ENCODE measurements around the gene ENPP6.

ENPP6 gene

DNA sequence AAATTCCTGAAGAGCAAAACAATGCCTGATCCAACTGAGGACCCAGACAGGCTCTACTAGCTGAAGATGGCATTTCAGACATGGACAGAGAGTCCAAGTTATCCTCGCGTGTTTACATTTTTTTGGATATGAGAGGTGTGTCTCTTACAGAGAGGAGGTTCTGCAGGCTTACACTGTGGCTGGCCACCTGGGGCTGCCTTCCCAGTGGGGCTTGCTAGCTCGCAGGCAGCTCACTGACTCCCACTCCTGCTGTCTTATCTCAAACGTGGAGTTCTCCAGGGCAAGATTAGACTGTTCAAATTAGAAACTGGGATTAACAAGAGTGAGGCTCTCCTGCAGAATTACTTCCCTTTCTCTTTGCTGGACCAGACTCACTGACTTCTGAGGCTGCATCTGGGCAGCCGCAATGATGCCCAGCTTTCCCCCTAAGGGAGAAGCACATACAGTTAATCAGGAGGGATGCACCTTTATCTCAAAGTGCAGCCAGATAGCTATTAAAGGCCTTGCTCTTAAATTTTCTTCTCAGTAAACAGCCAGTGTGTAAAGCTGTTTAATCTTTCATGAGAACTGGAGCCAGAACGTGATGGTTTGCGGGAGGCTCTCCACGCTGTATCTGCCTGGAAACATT lies 123.0 kb downstream of the ENPP6 start:
- no peak overlapping the region for H3K4me3 ChIP-seq (ENCODE audit: low read length)
- DNase-seq (ENCODE audit: low read depth) = no peak
- TF ChIP-seq, protein P1, sequence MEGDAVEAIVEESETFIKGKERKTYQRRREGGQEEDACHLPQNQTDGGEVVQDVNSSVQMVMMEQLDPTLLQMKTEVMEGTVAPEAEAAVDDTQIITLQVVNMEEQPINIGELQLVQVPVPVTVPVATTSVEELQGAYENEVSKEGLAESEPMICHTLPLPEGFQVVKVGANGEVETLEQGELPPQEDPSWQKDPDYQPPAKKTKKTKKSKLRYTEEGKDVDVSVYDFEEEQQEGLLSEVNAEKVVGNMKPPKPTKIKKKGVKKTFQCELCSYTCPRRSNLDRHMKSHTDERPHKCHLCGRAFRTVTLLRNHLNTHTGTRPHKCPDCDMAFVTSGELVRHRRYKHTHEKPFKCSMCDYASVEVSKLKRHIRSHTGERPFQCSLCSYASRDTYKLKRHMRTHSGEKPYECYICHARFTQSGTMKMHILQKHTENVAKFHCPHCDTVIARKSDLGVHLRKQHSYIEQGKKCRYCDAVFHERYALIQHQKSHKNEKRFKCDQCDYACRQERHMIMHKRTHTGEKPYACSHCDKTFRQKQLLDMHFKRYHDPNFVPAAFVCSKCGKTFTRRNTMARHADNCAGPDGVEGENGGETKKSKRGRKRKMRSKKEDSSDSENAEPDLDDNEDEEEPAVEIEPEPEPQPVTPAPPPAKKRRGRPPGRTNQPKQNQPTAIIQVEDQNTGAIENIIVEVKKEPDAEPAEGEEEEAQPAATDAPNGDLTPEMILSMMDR (IDR thresholded peaks at IDR 0.05; ENCODE audit: insufficient read depth, low read depth, low read length, missing control alignments) = no peak

DNA sequence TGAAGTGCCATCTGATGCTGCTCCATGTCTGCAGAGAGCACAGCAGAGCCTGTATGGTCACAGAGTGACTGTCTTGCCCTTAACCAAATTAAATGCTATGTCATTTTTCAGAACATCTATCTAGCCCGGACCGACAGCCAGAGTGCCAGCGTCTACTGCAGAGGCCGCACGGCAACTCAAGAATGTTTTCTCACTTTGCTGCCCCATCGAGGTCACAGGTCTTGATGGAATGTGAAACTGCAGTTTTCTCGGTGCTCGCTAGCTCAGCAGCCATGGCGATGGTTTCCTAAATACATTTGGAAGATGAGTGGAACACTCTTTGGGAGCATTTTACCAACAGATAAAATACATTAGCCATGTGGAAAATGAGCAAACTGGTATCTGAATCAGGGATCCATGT lies 125.7 kb downstream of the ENPP6 start:
- no peak for DNase-seq (ENCODE audit: low read depth)
- no peak overlapping the region for H3K4me3 ChIP-seq (ENCODE audit: low read length)
- TF ChIP-seq, protein P1 (IDR thresholded peaks at IDR 0.05; ENCODE audit: insufficient read depth, low read depth, low read length, missing control alignments) = no peak

DNA sequence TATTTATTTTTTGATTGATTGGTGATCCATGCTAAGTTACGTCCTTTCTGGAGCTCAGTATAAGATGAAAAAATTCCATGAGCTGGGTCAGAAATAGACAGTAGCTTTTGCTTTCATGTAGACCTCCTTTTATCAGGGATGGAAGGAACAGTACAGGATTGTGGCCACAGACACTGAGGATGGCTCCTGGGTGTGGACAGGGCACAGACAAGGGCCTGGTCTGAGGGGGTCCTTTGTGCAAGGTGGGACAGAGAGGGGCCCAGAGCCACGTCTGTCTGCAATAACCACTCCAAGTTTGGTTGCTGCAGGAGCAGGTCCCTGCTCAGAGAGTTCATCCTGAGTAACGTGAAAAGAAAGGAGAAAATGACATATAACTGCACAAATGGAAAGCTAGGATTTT lies 127.1 kb downstream of the ENPP6 start:
- TF ChIP-seq, protein P1 (IDR thresholded peaks at IDR 0.05; ENCODE audit: insufficient read depth, low read depth, low read length, missing control alignments) = no peak
- DNase-seq (ENCODE audit: low read depth) = no peak
- H3K4me3 ChIP-seq (ENCODE audit: low read length) = no peak overlapping the region

DNA sequence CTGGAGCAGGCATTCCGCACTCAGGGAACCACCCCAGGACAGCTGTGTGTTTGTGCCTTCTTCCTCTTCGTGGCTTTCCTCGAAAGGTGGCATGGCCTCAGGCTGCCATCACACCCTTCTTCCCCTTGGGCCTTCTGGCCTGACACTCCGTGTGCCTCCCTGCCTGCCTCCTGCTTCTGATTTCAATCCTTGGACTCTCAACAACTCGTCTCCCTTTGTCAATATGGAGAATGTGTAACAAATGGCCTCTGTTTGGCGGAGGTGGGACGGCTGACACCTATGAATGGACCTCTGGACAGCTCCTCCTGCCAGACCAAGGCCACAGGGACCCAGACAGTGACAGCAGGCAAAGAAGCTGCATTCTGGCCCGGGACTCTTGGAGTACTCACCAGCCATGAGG lies 137.0 kb downstream of the ENPP6 start:
- TF ChIP-seq, protein P1 (IDR thresholded peaks at IDR 0.05; ENCODE audit: insufficient read depth, low read depth, low read length, missing control alignments) = no peak
- DNase-seq (ENCODE audit: low read depth) = no peak
- no peak overlapping the region for H3K4me3 ChIP-seq (ENCODE audit: low read length)

DNA sequence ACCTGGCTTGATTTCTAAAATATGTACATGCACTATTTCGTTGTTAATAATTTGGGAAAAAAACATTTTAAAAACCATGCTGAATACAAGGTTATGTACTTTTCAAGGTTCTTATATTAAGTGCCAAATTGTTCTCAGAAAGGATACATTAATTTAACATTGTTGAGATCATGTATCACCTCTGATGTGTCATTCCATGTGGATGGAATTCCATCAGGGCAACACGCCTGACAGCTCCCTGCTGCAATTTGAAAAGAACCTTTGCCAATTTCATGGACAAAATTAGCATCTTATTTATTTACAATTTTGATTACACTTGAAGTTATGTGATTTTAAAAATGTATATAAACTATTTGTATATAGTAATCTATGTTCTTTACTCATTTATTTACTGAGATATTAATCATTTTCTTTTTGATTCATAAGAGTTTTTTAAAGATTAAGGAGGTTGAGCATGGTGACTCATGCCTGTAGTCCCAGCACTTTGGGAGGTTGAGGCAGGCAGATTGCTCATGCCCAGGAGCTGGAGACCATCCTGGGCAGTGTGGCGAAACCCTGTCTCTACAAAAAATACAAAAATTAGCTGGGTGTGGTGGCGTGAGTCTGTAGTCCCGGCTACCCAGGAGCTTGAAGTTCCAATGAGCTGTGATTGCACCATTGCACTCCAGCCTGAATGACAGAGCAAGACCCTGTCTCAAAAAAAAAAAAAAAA lies 142.8 kb downstream of the ENPP6 start:
- DNase-seq (ENCODE audit: low read depth) = peak; percentile 32
- TF ChIP-seq, protein P1 (IDR thresholded peaks at IDR 0.05; ENCODE audit: insufficient read depth, low read depth, low read length, missing control alignments) = no peak
- H3K4me3 ChIP-seq (ENCODE audit: low read length) = no peak overlapping the region

DNA sequence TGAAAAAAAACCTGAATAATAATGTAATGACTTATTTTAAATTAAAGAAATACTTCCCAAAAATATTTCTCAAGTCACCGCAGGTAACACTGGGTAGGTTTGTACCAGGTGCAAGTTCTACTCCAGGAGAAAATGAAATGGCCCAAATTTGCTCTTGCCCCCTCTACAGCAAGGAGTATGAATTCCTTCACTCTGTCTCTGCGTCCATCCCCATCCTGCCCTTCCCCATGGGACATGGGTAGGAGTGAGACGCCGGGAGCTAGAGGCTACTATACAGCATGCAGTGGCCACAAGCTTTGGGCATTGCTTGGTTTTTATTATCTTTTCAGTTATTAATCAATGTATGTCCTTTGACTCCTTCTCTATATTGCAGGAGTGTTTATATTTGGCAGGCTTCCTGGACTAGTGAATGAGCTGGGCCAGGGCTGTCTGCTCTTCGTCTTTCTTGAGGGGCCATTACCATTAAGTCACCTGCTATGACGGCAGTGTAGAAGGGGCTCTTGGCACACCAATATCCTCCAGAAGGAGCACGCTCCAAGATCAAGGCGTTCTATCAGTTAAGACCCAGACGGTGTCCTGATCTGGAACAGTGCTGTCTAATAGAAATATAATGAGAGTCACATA lies 149.6 kb downstream of the ENPP6 start:
- TF ChIP-seq, protein P1 (IDR thresholded peaks at IDR 0.05; ENCODE audit: insufficient read depth, low read depth, low read length, missing control alignments) = no peak

More for the DNA sequence above, 149.6 kb downstream of the ENPP6 start:
- DNase-seq (ENCODE audit: low read depth) = no peak
- no peak overlapping the region for H3K4me3 ChIP-seq (ENCODE audit: low read length)
